ENCODE data around the gene IRF9.

IRF9 gene

DNA sequence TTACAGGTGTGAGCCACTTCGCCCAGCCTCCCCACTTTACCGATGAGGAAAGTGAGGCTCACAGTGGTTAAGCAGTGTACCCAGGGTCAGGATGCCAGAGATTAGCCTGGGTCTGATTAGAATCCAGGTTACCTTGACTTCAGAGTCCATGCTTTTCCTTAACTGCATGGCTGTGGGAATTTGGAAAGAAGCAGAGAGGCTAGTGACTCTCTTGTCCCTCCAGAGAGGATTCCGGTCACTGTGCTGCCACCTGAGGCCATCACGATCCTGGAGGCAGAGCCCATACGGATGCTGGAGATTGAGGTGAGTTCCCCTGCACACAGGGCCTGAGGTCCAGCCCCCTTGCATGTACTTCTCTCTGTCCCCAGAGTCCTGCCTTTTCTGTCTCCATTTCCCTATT, 15.5 kb downstream of the IRF9 start:
- in situ Hi-C loops (cut with HindIII; ENCODE audit: low sequenced_read_pairs): no loop called here
- TF ChIP-seq, protein P1, sequence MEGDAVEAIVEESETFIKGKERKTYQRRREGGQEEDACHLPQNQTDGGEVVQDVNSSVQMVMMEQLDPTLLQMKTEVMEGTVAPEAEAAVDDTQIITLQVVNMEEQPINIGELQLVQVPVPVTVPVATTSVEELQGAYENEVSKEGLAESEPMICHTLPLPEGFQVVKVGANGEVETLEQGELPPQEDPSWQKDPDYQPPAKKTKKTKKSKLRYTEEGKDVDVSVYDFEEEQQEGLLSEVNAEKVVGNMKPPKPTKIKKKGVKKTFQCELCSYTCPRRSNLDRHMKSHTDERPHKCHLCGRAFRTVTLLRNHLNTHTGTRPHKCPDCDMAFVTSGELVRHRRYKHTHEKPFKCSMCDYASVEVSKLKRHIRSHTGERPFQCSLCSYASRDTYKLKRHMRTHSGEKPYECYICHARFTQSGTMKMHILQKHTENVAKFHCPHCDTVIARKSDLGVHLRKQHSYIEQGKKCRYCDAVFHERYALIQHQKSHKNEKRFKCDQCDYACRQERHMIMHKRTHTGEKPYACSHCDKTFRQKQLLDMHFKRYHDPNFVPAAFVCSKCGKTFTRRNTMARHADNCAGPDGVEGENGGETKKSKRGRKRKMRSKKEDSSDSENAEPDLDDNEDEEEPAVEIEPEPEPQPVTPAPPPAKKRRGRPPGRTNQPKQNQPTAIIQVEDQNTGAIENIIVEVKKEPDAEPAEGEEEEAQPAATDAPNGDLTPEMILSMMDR (IDR thresholded peaks at IDR 0.05; ENCODE audit: low read depth, low read length): no peak
- DNase-seq (ENCODE audit: low read depth, low spot score): no peak
- H3K4me3 ChIP-seq (ENCODE audit: low read depth, low read length): no peak overlapping the region

GRCh38 chr14:24177041-24177825, 16.2 kb downstream of the IRF9 start:
- DNase-seq (ENCODE audit: low read depth, low spot score): no peak
- TF ChIP-seq, protein P1 (IDR thresholded peaks at IDR 0.05; ENCODE audit: low read depth, low read length): no peak
- in situ Hi-C loops (cut with HindIII; ENCODE audit: low sequenced_read_pairs): no loop called here
- H3K4me3 ChIP-seq (ENCODE audit: low read depth, low read length): no peak overlapping the region

- no peak for DNase-seq (ENCODE audit: low read depth, low spot score)
- H3K4me3 ChIP-seq (ENCODE audit: low read depth, low read length): no peak overlapping the region
- in situ Hi-C loops (cut with HindIII; ENCODE audit: low sequenced_read_pairs): no loop called here
- TF ChIP-seq, protein P1 (IDR thresholded peaks at IDR 0.05; ENCODE audit: low read depth, low read length): no peak
Measured at GRCh38 chr14:24177891-24178290, 16.8 kb downstream of the IRF9 start.

GRCh38 chr14:24178399-24179178, 17.5 kb downstream of the IRF9 start:
- no peak overlapping the region for H3K4me3 ChIP-seq (ENCODE audit: low read depth, low read length)
- TF ChIP-seq, protein P1 (IDR thresholded peaks at IDR 0.05; ENCODE audit: low read depth, low read length): no peak
- in situ Hi-C loops (cut with HindIII; ENCODE audit: low sequenced_read_pairs): no loop called here
- no peak for DNase-seq (ENCODE audit: low read depth, low spot score)

DNA sequence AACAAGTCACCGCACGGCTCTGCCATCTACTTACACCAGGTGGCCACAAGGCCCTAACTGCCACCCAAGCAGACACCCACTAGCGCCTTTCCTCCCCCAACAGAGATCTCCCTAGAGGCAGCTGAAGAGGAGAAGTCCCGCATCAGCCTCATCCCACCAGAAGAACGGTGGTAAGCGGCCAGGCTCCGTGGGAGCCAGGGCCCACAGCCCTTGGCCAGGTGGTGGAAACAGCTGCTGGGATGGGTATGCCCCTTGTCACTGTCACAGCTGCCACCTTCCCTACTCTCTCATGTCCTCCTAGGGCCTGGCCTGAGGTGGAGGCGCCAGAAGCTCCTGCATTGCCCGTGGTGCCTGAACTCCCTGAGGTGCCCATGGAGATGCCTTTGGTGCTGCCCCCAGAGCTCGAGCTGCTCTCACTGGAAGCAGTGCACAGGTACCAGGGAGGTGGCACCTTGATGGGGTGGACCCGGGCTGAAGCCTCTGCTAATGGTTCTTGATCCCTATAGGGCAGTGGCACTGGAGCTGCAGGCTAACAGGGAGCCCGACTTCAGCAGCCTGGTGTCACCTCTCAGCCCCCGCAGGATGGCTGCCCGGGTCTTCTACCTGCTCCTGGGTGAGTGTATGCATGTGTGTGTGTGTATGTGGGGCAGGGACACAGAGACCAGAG, 18.4 kb downstream of the IRF9 start:
- no peak overlapping the region for H3K4me3 ChIP-seq (ENCODE audit: low read depth, low read length)
- in situ Hi-C loops (cut with HindIII; ENCODE audit: low sequenced_read_pairs): no loop called here
- TF ChIP-seq, protein P1 (IDR thresholded peaks at IDR 0.05; ENCODE audit: low read depth, low read length): no peak
- DNase-seq (ENCODE audit: low read depth, low spot score): no peak

DNA sequence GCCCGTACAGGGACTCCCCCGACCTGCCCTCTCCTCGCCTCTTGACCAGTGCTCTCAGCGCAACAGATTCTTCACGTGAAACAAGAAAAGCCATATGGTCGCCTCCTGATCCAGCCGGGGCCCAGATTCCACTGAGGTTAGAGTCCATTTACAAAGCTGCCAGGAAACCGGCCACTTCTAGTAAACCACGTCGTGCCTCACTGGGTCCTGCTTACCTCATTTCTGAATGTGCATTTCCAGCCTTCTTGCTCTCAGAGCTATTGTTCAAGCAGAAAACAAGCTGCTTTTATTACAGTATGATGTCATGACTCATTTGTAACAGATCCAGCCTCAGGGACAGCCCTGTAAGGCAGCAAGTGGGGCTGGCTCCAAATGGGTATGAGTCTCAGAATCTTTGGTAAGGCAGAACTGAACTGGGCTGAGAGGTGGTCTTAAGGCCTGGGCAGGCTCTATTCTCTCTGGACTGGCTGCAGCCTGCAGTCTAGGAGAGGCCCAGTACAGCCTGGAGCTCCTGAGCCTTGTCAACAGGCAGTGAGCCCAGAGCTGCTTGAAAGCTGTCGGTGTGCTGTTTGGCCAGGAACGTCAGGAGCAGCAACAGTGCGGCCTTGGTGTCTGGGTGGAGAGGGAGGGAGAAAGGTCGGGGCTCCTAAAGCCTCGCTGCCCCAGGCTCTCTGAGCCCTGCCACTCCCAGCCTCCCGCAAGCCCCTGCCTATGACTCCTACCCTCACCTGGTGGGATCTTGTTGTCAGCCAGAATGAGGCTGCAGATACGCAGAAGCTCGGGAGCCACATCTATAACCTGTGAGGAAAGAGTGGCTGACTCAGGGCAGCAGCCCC, 19.1 kb downstream of the IRF9 start:
- H3K4me3 ChIP-seq (ENCODE audit: low read depth, low read length): no peak overlapping the region
- TF ChIP-seq, protein P1 (IDR thresholded peaks at IDR 0.05; ENCODE audit: low read depth, low read length): no peak
- in situ Hi-C loops (cut with HindIII; ENCODE audit: low sequenced_read_pairs): no loop called here
- peak; percentile 90 for DNase-seq (ENCODE audit: low read depth, low spot score)

Measured in astrocyte of the spinal cord (primary cell).